C4-2B (cell line): Measurements from ENCODE around the gene IL20RB.

ENCODE experiments used
- ZFX ChIP-seq: fragments of 450-650 bp; IDR thresholded peaks from 2 replicates; pipeline ENCODE4 v1.6.1; 2017
- TF ChIP-seq, protein P1 (sequence below): fragments of 450-650 bp; conservative IDR thresholded peaks from 2 replicates; pipeline ENCODE4 v1.5.1; 2017; ENCODE audit warnings: mild to moderate bottlenecking

DNA sequence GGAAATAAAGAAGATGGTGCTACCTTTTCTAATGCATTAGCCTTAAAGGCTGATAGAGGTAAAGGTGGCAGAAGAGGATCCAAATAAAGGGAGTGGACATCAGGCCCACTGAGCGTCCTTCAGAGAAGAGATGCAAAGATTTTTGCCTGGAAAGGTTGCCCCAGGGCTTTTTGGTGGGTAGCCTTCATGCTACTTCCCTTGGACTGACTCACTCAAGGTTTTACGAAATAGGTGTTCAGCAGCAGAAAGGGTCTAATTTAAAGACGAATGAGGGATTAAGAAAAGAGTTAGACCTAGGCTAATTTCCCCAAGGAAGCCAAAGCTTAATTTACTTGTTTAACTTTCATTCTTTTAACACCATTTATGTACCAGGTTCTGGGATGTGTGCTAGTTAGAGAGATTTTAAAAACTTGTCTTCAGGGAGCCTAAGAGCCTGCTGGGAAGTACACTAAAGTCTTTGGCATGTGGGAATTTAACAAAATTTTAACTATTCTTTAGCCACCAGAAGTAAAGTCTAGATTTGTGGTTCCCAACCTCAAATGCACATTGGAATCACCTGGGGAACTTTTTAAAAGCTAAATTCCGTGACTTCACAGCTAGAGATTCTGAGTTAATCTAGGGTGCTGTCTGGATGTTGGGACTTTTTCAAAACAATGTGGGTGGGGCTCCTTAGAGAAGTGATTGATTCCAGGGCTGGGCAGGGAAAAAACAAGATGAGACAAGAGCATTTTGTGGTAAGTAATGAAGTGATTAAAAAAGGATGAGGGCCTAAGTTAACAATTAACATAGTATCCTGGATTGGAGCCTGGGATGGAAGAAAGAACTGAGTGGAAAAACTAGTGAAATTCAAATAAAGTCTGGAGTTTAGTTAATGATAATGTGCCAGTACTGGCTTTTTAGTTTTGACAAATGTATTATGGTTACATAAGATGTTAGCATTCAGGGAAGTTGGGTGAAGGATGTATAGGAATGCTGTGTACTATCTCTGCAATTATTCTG, 3.4 kb downstream of the IL20RB start:
- TF ChIP-seq, protein P1, sequence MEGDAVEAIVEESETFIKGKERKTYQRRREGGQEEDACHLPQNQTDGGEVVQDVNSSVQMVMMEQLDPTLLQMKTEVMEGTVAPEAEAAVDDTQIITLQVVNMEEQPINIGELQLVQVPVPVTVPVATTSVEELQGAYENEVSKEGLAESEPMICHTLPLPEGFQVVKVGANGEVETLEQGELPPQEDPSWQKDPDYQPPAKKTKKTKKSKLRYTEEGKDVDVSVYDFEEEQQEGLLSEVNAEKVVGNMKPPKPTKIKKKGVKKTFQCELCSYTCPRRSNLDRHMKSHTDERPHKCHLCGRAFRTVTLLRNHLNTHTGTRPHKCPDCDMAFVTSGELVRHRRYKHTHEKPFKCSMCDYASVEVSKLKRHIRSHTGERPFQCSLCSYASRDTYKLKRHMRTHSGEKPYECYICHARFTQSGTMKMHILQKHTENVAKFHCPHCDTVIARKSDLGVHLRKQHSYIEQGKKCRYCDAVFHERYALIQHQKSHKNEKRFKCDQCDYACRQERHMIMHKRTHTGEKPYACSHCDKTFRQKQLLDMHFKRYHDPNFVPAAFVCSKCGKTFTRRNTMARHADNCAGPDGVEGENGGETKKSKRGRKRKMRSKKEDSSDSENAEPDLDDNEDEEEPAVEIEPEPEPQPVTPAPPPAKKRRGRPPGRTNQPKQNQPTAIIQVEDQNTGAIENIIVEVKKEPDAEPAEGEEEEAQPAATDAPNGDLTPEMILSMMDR, result no peak
- TF ChIP-seq ZFX, result no peak
